ENCODE results near the gene EFEMP1.

Gene EFEMP1

DNA sequence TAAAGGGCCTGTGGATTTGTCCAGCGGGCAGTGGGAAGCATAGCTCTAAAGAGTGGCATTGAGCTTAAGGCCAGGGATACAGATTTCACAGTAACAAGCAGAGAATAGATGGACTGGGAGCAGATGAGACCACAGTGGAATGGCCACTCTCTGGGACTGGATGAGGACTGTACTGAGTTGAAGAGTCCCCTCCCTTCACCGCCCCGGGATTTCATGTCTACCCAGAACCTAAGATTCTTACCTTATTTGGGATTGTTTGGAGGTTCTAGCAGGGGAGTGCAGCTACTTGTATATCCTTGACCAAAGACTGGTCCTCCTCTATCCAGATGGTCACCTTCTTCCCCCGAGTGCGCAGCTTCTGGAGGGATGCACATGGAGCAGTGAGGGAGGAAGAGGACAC is 28.0 kb upstream of the EFEMP1 start:
- Mint-ChIP-seq H3K27me3 (no peaks in the 10 kb centered on the region), H3K36me3 (ENCODE audit: insufficient read depth) (no peaks in the 10 kb centered on the region), H3K4me3 (no peak overlapping the region), H3K9me3 (peaks cover 9% of the 10 kb centered on the region), H3K27ac (ENCODE audit: low read depth) (no peak overlapping the region), H3K4me1 (no peaks in the 10 kb centered on the region)
- ATAC-seq (replicated peaks; ENCODE audit: extremely low read depth, poor library complexity, severe bottlenecking): no peak
- no peak for DNase-seq (ENCODE audit: low spot score in 2 of 2)

DNA sequence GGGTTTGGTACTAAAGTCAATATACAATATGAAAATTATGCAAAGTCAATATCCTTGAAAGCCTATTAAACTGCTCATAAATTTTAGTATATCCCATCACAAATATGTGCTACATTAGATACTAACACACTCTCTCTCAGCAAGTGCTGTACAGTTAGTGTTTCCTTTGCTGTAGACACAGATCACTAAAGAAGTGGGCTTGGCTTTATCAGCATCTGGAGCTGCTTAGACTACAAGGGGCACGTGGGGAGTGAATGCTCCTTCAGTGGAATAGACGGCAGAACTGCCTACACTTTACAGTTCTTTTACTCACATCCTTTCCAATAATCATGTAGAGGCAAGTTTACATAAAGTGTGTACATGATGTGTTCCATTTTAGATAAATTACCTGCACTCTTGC is 26.0 kb upstream of the EFEMP1 start:
- ATAC-seq (replicated peaks; ENCODE audit: extremely low read depth, poor library complexity, severe bottlenecking): no peak
- no peaks in the 10 kb centered on the region for H3K4me1 Mint-ChIP-seq
- H3K27me3 Mint-ChIP-seq: no peaks in the 10 kb centered on the region
- H3K9me3 Mint-ChIP-seq: peaks cover 9% of the 10 kb centered on the region
- no peaks in the 10 kb centered on the region for H3K36me3 Mint-ChIP-seq (ENCODE audit: insufficient read depth)
- no peak overlapping the region for H3K4me3 Mint-ChIP-seq
- no peak overlapping the region for H3K27ac Mint-ChIP-seq (ENCODE audit: low read depth)
- DNase-seq (ENCODE audit: low spot score in 2 of 2): no peak

DNA sequence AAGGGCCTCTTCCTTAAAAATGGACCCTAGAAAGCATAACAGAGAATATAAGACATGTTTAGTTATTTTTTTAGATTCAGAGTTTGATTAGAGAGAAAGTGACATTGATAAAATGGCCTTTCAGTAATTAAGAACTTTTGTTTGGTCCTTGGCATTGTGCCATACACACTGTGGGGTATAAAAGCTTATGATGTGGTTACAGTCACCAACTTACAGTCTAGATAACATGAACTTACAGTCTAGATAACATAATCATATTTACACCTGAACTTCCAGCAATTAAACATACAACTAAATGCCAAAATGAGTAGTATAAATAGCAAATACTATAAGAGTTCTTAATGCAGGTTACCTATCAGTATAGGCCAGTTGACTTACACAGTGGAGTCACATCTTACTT is 25.6 kb upstream of the EFEMP1 start:
- ATAC-seq (replicated peaks; ENCODE audit: extremely low read depth, poor library complexity, severe bottlenecking): no peak
- Mint-ChIP-seq H3K9me3 (peaks cover 9% of the 10 kb centered on the region), H3K4me3 (no peak overlapping the region), H3K27me3 (no peaks in the 10 kb centered on the region), H3K36me3 (ENCODE audit: insufficient read depth) (no peaks in the 10 kb centered on the region), H3K27ac (ENCODE audit: low read depth) (no peak overlapping the region), H3K4me1 (no peaks in the 10 kb centered on the region)
- no peak for DNase-seq (ENCODE audit: low spot score in 2 of 2)

DNA sequence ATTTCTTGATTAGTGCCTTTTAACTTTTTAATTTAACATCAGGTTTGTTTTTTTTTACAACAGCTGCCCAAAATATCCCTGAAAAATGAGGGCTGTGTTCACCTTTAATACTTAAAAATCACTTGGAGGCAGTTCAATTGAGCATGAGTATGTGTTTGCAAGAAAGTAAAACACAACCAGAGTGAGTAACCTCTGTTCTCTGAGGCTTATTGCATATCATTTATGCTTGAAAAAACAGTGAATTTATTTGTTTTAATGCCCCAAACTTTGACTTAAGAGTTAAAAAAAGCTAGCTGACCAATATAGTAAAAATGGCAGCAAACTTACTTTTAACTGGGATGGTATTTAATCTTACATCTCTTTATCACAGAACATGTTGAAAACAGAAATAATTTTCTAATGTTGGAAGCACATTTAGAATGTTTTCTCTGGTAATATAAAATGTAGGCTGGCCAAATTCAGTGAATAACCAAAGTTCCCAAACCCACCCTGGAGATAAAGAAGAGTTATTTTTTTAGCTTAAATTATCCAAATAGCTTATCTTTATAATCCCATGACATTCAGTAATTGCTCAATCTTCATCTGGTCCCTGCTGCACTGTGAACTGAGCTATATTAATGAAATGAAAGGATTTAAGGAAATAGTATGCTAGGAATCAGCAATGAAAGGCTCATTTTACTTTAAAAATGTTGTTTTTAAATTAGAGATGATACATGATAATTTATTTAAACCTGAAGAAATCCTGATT is 24.8 kb upstream of the EFEMP1 start:
- DNase-seq (ENCODE audit: low spot score in 2 of 2): no peak
- Mint-ChIP-seq H3K36me3 (ENCODE audit: insufficient read depth) (no peaks in the 10 kb centered on the region), H3K27ac (ENCODE audit: low read depth) (no peak overlapping the region), H3K27me3 (no peaks in the 10 kb centered on the region), H3K9me3 (peaks cover 9% of the 10 kb centered on the region), H3K4me3 (no peak overlapping the region), H3K4me1 (no peaks in the 10 kb centered on the region)
- ATAC-seq (replicated peaks; ENCODE audit: extremely low read depth, poor library complexity, severe bottlenecking): no peak

DNA sequence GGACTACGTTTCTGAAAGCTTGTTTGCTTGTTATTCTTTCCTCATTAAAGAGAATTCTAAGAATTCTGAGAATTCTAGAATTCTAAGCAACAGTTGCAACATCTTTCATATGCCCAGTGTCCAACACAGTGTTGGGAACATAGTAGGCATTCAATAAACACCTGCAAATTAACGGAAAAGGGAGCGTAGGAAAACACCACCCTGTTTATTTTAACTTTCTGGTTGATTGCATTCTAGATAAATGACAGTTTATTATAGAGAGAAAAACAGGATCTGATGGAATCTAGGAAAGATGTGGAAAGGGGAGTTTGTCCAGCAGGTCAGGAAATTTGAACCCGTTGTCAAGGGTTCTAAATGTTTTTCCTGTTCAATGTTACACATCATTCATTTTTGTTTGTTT is 24.2 kb upstream of the EFEMP1 start:
- Mint-ChIP-seq H3K4me1 (no peaks in the 10 kb centered on the region), H3K36me3 (ENCODE audit: insufficient read depth) (no peaks in the 10 kb centered on the region), H3K4me3 (no peak overlapping the region), H3K27me3 (no peaks in the 10 kb centered on the region), H3K27ac (ENCODE audit: low read depth) (no peak overlapping the region), H3K9me3 (peaks cover 9% of the 10 kb centered on the region)
- no peak for ATAC-seq (replicated peaks; ENCODE audit: extremely low read depth, poor library complexity, severe bottlenecking)
- no peak for DNase-seq (ENCODE audit: low spot score in 2 of 2)

DNA sequence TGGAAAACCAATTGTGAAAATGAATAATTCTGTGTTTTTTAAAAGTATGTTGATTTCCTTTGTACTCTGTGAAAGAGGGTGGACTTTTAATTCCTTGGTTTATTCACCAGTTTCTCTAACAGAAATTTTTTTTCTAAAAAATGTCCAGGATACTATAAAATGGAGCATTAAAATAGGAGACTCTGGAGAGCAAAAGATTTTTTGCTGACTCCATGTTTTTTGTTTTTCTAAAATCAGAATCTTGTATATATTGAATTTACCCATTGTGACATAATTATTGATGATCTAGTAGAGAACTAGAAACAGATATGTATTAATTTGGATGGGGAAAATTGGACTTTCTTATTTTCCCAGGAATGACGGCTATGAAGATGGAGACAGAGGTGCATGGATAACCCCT is 23.2 kb upstream of the EFEMP1 start:
- DNase-seq (ENCODE audit: low spot score in 2 of 2) (no peak), ATAC-seq (replicated peaks; ENCODE audit: extremely low read depth, poor library complexity, severe bottlenecking) (no peak)
- Mint-ChIP-seq H3K9me3 (peaks cover 9% of the 10 kb centered on the region), H3K27ac (ENCODE audit: low read depth) (no peak overlapping the region), H3K27me3 (no peaks in the 10 kb centered on the region), H3K4me1 (no peaks in the 10 kb centered on the region), H3K36me3 (ENCODE audit: insufficient read depth) (no peaks in the 10 kb centered on the region), H3K4me3 (no peak overlapping the region)

DNA sequence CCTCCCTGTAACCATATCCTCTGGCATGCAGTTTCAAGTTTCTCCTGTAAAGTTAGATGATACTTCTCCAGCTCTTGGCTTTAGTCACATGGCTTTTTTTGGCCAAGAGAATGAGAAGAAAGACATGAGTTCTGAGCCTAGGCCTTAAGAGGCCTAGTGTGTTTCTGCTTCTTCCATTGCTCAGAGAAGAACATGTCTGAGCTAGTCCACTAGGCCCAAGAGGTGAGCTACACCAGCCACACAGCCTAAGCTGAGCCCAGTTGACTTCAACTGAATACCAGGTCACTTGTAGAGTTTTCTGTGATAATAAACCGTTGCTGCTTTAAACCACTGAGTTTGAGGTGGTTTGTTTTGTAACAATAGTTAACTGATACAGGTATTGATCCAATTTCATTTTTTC is 19.9 kb upstream of the EFEMP1 start:
- Mint-ChIP-seq H3K27ac (ENCODE audit: low read depth) (no peak overlapping the region), H3K36me3 (ENCODE audit: insufficient read depth) (no peaks in the 10 kb centered on the region), H3K9me3 (no peaks in the 10 kb centered on the region), H3K4me1 (no peaks in the 10 kb centered on the region), H3K27me3 (no peaks in the 10 kb centered on the region), H3K4me3 (no peak overlapping the region)
- no peak for ATAC-seq (replicated peaks; ENCODE audit: extremely low read depth, poor library complexity, severe bottlenecking)
- DNase-seq (ENCODE audit: low spot score in 2 of 2): no peak

DNA sequence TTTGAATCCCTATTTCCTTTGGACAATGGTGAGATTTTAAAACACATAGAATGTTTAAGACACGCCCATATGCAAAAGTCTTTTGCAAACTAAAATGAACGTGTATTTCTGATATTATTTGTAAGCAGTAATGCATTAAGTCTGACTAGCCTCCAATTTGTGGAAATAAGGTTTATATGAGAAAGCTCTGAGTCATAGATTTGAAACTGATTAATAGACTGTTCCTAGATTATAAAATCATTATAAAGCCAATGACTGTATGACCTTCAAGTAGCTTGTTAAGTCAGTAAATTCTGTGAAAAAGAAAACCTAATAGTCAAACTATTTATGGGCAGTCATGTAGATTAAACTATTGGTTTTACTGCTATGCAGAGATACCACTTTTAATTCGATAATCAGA is 12.8 kb upstream of the EFEMP1 start:
- Mint-ChIP-seq H3K4me3 (no peak overlapping the region), H3K27me3 (no peaks in the 10 kb centered on the region), H3K4me1 (no peaks in the 10 kb centered on the region)

DNA sequence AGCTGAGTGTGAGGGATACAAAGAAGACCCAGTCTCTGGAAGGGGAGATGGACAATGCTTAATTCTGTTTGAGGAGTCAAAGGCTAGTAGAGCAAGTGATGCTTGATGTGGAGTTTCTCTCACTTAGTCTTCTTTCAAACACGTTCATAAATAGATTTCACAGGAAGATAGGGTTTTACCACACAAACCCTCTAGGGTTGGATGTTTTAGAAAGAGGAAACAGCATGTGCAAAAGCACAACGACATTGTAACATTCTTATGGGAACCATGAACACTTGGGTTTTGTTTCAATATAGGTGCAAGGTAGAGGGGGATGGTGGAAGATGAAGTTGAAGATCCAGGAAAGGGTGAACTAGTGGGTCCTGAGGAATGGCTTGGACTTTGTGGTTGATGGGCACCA is 10.8 kb upstream of the EFEMP1 start:
- H3K36me3 Mint-ChIP-seq (ENCODE audit: insufficient read depth): no peaks in the 10 kb centered on the region
- H3K27me3 Mint-ChIP-seq: no peaks in the 10 kb centered on the region
- no peak overlapping the region for H3K27ac Mint-ChIP-seq (ENCODE audit: low read depth)
- ATAC-seq (replicated peaks; ENCODE audit: extremely low read depth, poor library complexity, severe bottlenecking) (no peak), DNase-seq (ENCODE audit: low spot score in 2 of 2) (no peak)
- no peak overlapping the region for H3K4me3 Mint-ChIP-seq
- no peaks in the 10 kb centered on the region for H3K4me1 Mint-ChIP-seq
- peaks cover 11% of the 10 kb centered on the region for H3K9me3 Mint-ChIP-seq

More for the DNA sequence above, 12.8 kb upstream of the EFEMP1 start:
- ATAC-seq (replicated peaks; ENCODE audit: extremely low read depth, poor library complexity, severe bottlenecking) (no peak), DNase-seq (ENCODE audit: low spot score in 2 of 2) (no peak)
- peaks cover 11% of the 10 kb centered on the region for H3K9me3 Mint-ChIP-seq
- no peaks in the 10 kb centered on the region for H3K36me3 Mint-ChIP-seq (ENCODE audit: insufficient read depth)
- no peak overlapping the region for H3K27ac Mint-ChIP-seq (ENCODE audit: low read depth)

DNA sequence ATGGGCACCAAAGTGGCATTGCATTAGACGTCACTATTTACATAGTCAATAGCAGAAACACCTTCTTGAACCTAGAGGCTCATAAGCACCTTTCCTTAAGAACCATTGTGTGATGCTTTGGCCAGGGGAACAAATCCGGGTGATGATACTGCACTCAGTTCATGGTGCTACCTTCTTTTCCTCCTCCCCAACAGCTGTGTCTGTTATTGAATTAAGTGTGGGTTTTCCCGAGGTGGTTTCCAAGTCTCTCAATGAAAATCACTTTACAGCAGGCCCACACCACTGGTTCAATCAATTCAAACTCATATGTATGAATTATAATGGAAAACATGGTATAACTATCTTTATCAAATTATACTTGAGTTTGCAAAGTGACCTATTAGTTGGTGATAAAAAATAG is 9.3 kb upstream of the EFEMP1 start:
- ATAC-seq (replicated peaks; ENCODE audit: extremely low read depth, poor library complexity, severe bottlenecking) (no peak), DNase-seq (ENCODE audit: low spot score in 2 of 2) (no peak)
- H3K27me3 Mint-ChIP-seq: no peaks in the 10 kb centered on the region
- H3K27ac Mint-ChIP-seq (ENCODE audit: low read depth): no peak overlapping the region
- no peak overlapping the region for H3K4me3 Mint-ChIP-seq
- H3K4me1 Mint-ChIP-seq: no peaks in the 10 kb centered on the region
- no peaks in the 10 kb centered on the region for H3K36me3 Mint-ChIP-seq (ENCODE audit: insufficient read depth)
- H3K9me3 Mint-ChIP-seq: peaks cover 11% of the 10 kb centered on the region

DNA sequence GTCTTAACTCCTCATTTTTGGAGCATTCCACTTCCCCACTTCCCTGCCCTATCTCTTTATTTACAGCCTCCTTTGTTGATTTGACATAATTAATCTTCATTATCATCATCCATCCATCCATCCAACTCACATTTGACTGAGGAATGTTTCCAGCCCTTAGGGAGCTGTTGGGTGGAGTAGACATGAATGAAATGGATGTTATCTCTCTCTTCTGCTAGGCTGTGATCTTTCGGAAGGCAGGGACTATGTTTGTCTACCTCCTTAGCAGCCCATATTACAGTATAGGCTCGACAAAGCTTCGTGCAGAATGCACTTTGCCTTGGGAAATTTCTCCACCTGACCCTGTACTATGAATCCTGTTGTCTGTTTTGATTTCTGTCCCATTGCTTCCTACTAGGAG is 7.7 kb upstream of the EFEMP1 start:
- Mint-ChIP-seq H3K36me3 (ENCODE audit: insufficient read depth) (no peaks in the 10 kb centered on the region), H3K27ac (ENCODE audit: low read depth) (no peak overlapping the region), H3K4me1 (no peaks in the 10 kb centered on the region), H3K4me3 (no peak overlapping the region), H3K9me3 (peaks cover 11% of the 10 kb centered on the region), H3K27me3 (no peaks in the 10 kb centered on the region)
- DNase-seq (ENCODE audit: low spot score in 2 of 2): no peak
- no peak for ATAC-seq (replicated peaks; ENCODE audit: extremely low read depth, poor library complexity, severe bottlenecking)

DNA sequence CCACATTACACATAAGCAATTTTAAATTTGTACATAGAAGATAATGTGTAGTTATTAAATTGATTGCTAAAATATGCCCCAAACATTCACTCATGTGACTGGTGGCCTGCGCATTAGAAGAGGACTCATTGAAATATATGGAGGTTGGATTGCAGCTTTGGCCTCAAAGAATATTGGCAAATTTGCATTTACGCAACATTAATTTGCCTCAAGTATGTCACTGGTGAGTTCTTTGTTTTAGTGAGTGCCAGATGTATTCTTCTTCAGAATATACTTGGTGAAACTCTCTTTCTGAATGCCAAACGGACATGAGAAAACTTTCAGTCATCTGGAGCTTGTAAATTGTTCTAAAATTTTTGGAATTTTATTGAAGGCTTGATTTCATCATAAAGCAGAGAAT is 5.9 kb upstream of the EFEMP1 start:
- H3K27ac Mint-ChIP-seq (ENCODE audit: low read depth): no peak overlapping the region
- H3K27me3 Mint-ChIP-seq: peaks cover 8% of the 10 kb centered on the region
- ATAC-seq (replicated peaks; ENCODE audit: extremely low read depth, poor library complexity, severe bottlenecking) (no peak), DNase-seq (ENCODE audit: low spot score in 2 of 2) (no peak)
- no peaks in the 10 kb centered on the region for H3K36me3 Mint-ChIP-seq (ENCODE audit: insufficient read depth)
- H3K4me3 Mint-ChIP-seq: no peak overlapping the region
- peaks cover 6% of the 10 kb centered on the region for H3K9me3 Mint-ChIP-seq
- H3K4me1 Mint-ChIP-seq: no peaks in the 10 kb centered on the region

DNA sequence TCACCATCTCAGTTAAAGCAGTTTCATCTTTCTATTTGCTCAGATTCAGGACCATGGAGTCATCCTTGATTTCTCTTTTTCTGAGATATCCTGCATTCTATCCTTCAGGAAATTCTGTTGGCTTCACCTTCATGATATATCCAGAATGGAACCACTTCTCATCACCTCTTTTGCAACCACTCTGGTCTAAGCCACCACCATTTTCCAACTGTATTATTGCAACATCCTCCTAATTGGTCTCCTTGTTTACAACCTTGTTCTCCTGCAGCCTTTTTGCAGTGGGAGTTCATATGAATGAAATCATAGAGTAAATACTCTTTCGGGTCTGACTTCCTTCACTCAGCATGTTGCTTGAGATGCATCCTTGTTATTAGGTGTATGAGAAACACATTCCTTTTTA is 3.4 kb upstream of the EFEMP1 start:
- Mint-ChIP-seq H3K4me1 (no peaks in the 10 kb centered on the region), H3K27me3 (peaks cover 30% of the 10 kb centered on the region), H3K36me3 (ENCODE audit: insufficient read depth) (no peaks in the 10 kb centered on the region), H3K4me3 (no peak overlapping the region), H3K27ac (ENCODE audit: low read depth) (no peak overlapping the region), H3K9me3 (no peaks in the 10 kb centered on the region)
- DNase-seq (ENCODE audit: low spot score in 2 of 2) (no peak), ATAC-seq (replicated peaks; ENCODE audit: extremely low read depth, poor library complexity, severe bottlenecking) (no peak)

DNA sequence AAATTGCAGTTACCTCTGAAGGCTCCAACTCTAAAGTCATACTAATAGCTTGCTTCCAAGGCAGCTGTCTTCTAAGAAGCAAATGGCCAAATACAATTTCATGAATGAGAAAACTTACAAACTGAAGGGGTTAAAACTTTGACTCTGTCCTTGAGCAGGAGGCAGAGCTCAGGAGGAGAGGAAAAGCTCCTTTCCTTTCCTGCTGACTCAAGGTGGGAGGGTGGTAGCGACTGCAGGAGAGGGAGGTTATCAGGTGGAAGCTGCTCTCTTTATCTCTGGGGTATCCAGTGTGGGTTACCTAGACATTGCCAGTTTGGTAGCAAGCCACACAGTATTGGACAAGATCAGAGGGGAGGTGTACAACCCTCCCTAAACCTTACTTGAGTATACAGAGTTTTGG is 2.7 kb upstream of the EFEMP1 start:
- DNase-seq (ENCODE audit: low spot score in 2 of 2) (no peak), ATAC-seq (replicated peaks; ENCODE audit: extremely low read depth, poor library complexity, severe bottlenecking) (no peak)
- Mint-ChIP-seq H3K9me3 (no peaks in the 10 kb centered on the region), H3K4me1 (no peaks in the 10 kb centered on the region), H3K27ac (ENCODE audit: low read depth) (no peak overlapping the region), H3K36me3 (ENCODE audit: insufficient read depth) (no peaks in the 10 kb centered on the region), H3K27me3 (peaks cover 31% of the 10 kb centered on the region), H3K4me3 (no peak overlapping the region)
